ENCODE measurements around the gene BAIAP2L1.

DNA sequence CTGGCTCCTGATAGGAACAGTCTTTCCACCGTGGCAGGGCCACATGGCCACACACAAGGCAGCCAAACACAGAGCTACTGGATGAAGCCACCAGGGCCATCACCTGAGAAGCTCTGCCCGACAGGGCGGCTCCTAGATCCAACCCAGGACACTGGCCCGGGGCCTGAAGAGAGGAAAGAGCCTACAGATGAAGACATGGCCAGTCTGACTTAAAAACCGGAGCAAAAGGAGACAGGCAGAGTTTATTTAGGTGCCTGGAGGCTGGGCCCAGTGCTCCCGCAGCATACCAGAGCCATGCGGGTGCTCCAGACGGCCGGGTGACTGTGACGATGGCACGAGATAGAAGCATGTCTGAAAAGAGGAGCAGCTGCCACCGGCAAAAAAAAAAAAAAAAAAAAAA lies 152.7 kb downstream of the BAIAP2L1 start:
- TF ChIP-seq, protein P1, sequence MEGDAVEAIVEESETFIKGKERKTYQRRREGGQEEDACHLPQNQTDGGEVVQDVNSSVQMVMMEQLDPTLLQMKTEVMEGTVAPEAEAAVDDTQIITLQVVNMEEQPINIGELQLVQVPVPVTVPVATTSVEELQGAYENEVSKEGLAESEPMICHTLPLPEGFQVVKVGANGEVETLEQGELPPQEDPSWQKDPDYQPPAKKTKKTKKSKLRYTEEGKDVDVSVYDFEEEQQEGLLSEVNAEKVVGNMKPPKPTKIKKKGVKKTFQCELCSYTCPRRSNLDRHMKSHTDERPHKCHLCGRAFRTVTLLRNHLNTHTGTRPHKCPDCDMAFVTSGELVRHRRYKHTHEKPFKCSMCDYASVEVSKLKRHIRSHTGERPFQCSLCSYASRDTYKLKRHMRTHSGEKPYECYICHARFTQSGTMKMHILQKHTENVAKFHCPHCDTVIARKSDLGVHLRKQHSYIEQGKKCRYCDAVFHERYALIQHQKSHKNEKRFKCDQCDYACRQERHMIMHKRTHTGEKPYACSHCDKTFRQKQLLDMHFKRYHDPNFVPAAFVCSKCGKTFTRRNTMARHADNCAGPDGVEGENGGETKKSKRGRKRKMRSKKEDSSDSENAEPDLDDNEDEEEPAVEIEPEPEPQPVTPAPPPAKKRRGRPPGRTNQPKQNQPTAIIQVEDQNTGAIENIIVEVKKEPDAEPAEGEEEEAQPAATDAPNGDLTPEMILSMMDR (IDR thresholded peaks at IDR 0.05), result no peak
- TF ChIP-seq POLR2A (IDR thresholded peaks at IDR 0.05), result no peak
